Ishikawa (cell line): ENCODE data around the gene AKAP8L.

Experiments used
- CEBPB ChIP-seq: IDR thresholded peaks from 2 replicates; pipeline ENCODE4 v1.6.1; 2012
- CREB1 ChIP-seq: IDR thresholded peaks from 2 replicates; pipeline ENCODE4 v1.6.1; 2012; ENCODE audit warnings: low read depth
- EGR1 ChIP-seq: IDR thresholded peaks from 2 replicates; pipeline ENCODE4 v1.6.1; 2012
- EP300 ChIP-seq: IDR thresholded peaks from 2 replicates; pipeline ENCODE4 v1.6.1; 2012; ENCODE audit warnings: borderline replicate concordance
- FOXM1 ChIP-seq: IDR thresholded peaks from 2 replicates; pipeline ENCODE4 v1.6.1; 2012; ENCODE audit warnings: low read depth, borderline replicate concordance
- MAX ChIP-seq: IDR thresholded peaks from 2 replicates; pipeline ENCODE4 v1.6.1; 2012
- NFIC ChIP-seq: IDR thresholded peaks from 2 replicates; pipeline ENCODE4 v1.6.1; 2012
- RAD21 ChIP-seq: IDR thresholded peaks from 2 replicates; pipeline ENCODE4 v1.6.1; 2012; ENCODE audit warnings: low read depth
- TAF1 ChIP-seq: IDR thresholded peaks from 2 replicates; pipeline ENCODE4 v1.6.1; 2012; ENCODE audit warnings: low read depth, mild to moderate bottlenecking
- TCF12 ChIP-seq: IDR thresholded peaks from 2 replicates; pipeline ENCODE4 v1.6.1; 2012; ENCODE audit warnings: low read depth
- TEAD4 ChIP-seq: IDR thresholded peaks from 2 replicates; pipeline ENCODE4 v1.6.1; 2012
- USF1 ChIP-seq: IDR thresholded peaks from 2 replicates; pipeline ENCODE4 v1.6.1; 2012
- YY1 ChIP-seq: IDR thresholded peaks from 2 replicates; pipeline ENCODE4 v1.6.1; 2012; ENCODE audit warnings: low read depth
- ZBTB7A ChIP-seq: IDR thresholded peaks from 2 replicates; pipeline ENCODE4 v1.6.1; 2012; ENCODE audit warnings: low read depth
- TF ChIP-seq, protein P1 (sequence below): IDR thresholded peaks from 2 replicates; pipeline ENCODE4 v1.6.1; 2012; ENCODE audit warnings: low read depth, mild to moderate bottlenecking

AKAP8L gene

GRCh38 chr19:15430526-15431120 lies 11.8 kb upstream of the AKAP8L start:
- TF ChIP-seq EGR1 (no peak), ZBTB7A (no peak), CEBPB (no peak), NFIC (no peak), YY1 (no peak), TEAD4 (no peak), RAD21 (no peak)
- TF ChIP-seq, protein P1, sequence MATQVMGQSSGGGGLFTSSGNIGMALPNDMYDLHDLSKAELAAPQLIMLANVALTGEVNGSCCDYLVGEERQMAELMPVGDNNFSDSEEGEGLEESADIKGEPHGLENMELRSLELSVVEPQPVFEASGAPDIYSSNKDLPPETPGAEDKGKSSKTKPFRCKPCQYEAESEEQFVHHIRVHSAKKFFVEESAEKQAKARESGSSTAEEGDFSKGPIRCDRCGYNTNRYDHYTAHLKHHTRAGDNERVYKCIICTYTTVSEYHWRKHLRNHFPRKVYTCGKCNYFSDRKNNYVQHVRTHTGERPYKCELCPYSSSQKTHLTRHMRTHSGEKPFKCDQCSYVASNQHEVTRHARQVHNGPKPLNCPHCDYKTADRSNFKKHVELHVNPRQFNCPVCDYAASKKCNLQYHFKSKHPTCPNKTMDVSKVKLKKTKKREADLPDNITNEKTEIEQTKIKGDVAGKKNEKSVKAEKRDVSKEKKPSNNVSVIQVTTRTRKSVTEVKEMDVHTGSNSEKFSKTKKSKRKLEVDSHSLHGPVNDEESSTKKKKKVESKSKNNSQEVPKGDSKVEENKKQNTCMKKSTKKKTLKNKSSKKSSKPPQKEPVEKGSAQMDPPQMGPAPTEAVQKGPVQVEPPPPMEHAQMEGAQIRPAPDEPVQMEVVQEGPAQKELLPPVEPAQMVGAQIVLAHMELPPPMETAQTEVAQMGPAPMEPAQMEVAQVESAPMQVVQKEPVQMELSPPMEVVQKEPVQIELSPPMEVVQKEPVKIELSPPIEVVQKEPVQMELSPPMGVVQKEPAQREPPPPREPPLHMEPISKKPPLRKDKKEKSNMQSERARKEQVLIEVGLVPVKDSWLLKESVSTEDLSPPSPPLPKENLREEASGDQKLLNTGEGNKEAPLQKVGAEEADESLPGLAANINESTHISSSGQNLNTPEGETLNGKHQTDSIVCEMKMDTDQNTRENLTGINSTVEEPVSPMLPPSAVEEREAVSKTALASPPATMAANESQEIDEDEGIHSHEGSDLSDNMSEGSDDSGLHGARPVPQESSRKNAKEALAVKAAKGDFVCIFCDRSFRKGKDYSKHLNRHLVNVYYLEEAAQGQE: no peak

DNA sequence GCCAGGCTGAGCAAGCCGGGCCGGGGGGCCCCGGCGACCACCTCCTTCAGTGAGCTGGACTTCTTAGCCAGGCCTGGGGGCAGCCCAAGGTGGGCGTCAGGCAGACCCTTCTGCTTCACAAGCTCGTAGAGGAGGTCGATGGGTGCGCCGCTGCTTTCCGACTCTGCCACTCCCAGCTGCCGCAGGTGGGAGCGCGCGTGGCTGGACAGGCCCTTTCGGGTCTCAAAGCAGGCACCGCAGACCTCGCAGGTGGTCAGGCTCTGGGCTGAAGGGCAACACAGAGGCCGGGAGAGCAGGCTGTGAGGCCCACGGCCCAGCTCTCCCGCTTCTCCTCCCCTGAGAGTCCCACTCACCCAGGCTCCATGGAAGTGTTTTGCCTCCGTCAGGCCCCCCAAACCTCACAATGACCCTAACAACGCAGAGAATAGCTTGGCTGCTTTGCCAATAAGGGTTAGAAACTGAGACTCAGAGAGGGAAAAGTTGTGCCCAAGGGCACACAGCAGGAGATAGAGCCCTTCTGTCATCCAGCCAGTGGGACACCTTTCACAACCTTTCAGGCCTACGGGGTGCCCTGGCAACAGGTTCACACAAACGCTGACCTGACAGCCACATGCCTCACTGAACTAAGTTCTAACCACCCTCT lies 11.2 kb upstream of the AKAP8L start:
- no peak for TF ChIP-seq EGR1

DNA sequence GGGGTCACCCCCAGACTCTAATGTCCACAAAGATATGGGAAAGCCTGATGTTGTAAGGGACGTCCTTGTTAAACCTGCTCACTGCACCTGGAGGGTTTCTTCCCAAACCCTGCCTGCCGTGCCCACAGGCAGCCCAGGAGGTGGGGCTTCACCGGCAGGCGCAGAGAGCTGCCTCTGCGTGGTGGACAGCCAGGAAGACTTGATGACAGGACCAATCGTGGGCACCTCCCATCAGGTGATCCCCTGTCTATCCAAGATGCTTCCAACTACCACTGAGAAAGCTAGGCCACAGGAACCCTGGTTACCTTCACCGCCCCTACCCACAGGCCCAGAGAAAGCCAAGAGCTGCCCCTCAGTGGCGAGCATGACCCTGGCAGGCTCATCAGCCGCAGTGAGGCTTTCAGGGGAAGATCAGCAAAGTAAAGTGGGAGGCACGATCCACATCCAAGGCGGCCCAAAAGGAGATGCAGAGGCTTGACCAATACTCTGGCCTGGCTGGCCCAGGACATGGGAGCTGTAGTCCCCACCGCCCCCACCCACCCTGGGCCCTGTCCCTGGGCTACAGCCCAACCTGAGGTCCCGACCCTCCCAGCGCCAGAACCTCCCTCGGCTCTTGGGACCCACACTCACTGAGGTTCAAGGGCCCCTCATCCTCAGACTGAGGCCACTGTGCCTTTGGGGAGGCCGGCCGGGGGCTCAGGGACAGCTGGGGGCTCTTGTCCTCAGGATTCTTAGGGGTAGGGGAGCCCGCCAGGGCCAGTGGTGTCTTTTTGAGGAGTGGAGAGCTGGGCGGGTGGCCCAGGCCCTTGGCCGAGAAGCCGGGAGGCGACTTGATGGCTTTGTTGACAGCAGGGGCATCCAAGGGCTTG lies 10.4 kb upstream of the AKAP8L start:
- TF ChIP-seq MAX (no peak), ZBTB7A (no peak), TEAD4 (no peak), YY1 (no peak), USF1 (no peak), EGR1 (no peak), TAF1 (no peak), RAD21 (no peak), EP300 (no peak), NFIC (no peak), TCF12 (no peak), FOXM1 (no peak), CREB1 (no peak), CEBPB (no peak)
- TF ChIP-seq, protein P1: no peak

DNA sequence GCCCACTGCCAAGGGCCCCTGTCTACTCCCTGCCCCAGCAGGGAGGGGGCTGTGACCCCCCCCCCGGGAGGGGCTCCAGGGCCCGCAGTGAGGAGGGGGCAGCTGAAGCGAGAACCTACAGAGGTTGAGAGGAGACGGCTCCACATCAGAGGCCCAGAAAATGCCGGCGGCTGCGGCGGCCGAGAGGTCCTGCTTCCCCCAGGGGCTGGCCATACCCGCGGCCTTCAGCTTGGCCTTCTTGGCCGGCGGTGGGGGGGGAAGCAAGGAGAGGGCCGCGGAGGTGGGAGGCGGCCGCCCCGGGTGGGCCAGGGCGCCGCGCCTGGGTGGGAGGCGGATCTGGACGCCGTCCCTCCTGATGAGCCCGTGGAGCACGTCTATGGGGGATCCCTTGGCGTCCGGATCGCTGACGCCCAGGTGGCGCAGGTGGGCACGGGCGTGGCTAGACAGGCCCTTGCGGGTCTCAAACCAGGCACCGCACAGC lies 9.2 kb upstream of the AKAP8L start:
- TF ChIP-seq MAX (no peak), EP300 (no peak), YY1 (no peak), NFIC (no peak), CEBPB (no peak), EGR1 (no peak), TAF1 (no peak), RAD21 (no peak), TCF12 (no peak), USF1 (no peak), TEAD4 (no peak), CREB1 (no peak)
- TF ChIP-seq, protein P1: no peak
